HL-60 (cell line): ENCODE data around the gene COL25A1.

ENCODE experiments used
- POLR2AphosphoS5 ChIP-seq: IDR thresholded peaks from 2 replicates; pipeline ENCODE4 v1.6.1; 2012; ENCODE audit warnings: low read depth
- TF ChIP-seq, protein P1 (sequence below): IDR thresholded peaks from 2 replicates; pipeline ENCODE4 v1.6.1; 2012; ENCODE audit warnings: low read depth; ENCODE audit not compliant: insufficient replicate concordance
- TF ChIP-seq, protein P2 (sequence below): IDR thresholded peaks from one replicate; pipeline ENCODE4 v1.5.1; 2011; ENCODE audit warnings: low read length, control low read depth, inconsistent platforms; ENCODE audit not compliant: insufficient read depth

DNA sequence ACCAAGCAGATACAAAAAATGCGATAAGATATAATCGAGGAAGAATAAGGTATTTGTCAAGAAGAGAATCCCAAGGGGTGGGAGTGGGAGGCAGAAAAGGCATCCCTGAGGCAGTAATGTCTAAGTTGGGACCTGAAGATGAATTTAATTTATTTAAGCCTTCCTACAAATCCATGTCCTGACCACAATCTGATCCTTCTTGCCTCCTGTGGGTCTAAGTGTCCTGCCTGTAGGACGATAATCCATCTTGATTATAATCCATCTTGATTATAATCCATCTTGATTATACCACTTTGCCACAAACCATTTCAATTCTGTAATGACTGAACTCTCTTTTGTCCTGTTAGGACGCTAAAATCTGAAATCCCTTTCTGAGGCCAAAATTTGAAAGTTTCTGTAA lies 130.2 kb downstream of the COL25A1 start:
- no peak for TF ChIP-seq POLR2AphosphoS5
- TF ChIP-seq, protein P1, sequence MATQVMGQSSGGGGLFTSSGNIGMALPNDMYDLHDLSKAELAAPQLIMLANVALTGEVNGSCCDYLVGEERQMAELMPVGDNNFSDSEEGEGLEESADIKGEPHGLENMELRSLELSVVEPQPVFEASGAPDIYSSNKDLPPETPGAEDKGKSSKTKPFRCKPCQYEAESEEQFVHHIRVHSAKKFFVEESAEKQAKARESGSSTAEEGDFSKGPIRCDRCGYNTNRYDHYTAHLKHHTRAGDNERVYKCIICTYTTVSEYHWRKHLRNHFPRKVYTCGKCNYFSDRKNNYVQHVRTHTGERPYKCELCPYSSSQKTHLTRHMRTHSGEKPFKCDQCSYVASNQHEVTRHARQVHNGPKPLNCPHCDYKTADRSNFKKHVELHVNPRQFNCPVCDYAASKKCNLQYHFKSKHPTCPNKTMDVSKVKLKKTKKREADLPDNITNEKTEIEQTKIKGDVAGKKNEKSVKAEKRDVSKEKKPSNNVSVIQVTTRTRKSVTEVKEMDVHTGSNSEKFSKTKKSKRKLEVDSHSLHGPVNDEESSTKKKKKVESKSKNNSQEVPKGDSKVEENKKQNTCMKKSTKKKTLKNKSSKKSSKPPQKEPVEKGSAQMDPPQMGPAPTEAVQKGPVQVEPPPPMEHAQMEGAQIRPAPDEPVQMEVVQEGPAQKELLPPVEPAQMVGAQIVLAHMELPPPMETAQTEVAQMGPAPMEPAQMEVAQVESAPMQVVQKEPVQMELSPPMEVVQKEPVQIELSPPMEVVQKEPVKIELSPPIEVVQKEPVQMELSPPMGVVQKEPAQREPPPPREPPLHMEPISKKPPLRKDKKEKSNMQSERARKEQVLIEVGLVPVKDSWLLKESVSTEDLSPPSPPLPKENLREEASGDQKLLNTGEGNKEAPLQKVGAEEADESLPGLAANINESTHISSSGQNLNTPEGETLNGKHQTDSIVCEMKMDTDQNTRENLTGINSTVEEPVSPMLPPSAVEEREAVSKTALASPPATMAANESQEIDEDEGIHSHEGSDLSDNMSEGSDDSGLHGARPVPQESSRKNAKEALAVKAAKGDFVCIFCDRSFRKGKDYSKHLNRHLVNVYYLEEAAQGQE, result no peak
- TF ChIP-seq, protein P2, sequence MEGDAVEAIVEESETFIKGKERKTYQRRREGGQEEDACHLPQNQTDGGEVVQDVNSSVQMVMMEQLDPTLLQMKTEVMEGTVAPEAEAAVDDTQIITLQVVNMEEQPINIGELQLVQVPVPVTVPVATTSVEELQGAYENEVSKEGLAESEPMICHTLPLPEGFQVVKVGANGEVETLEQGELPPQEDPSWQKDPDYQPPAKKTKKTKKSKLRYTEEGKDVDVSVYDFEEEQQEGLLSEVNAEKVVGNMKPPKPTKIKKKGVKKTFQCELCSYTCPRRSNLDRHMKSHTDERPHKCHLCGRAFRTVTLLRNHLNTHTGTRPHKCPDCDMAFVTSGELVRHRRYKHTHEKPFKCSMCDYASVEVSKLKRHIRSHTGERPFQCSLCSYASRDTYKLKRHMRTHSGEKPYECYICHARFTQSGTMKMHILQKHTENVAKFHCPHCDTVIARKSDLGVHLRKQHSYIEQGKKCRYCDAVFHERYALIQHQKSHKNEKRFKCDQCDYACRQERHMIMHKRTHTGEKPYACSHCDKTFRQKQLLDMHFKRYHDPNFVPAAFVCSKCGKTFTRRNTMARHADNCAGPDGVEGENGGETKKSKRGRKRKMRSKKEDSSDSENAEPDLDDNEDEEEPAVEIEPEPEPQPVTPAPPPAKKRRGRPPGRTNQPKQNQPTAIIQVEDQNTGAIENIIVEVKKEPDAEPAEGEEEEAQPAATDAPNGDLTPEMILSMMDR, result no peak
